T-helper 17 cell (primary cell): ENCODE results near the gene STARD8. TPM values are rescaled to one million over a fixed set of nuclear protein-coding genes. Genes with fewer than 3 reads are reported as not detected.
"Not testable (repeated sequence)": the region's sequence is repeated elsewhere in the genome, so short reads cannot be mapped to it uniquely, and the experiment has no call there.

Source experiments
- ATAC-seq: fragments of 150-1000 bp; cut with Tn5 transposase; 2 replicates; pipeline ENCODE4 v1.10.0; 2021; ENCODE audit warnings: mild to moderate bottlenecking, moderate library complexity
- DNase-seq, 3 donors: peaks; one replicate each; pipeline versions ENCODE4 v3.0.0 to v3.0.0-alpha.2; 2020 to 2021
- H3K9me3 ChIP-seq: one replicate; pipeline ENCODE4 v1.7.0; 2013; ENCODE audit warnings: low read length, mild to moderate bottlenecking; ENCODE audit not compliant: control insufficient read depth, poor library complexity, severe bottlenecking
- H3K27ac Mint-ChIP-seq: one replicate; pipeline ENCODE4 v1.8.0; 2022; ENCODE audit warnings: mild to moderate bottlenecking, moderate library complexity, mixed read lengths
- H3K27me3 Mint-ChIP-seq: one replicate; pipeline ENCODE4 v1.8.0; 2022; ENCODE audit warnings: mixed read lengths
- H3K36me3 Mint-ChIP-seq: one replicate; pipeline ENCODE4 v1.8.0; 2022; ENCODE audit warnings: low read depth, mixed read lengths
- H3K4me1 Mint-ChIP-seq: one replicate; pipeline ENCODE4 v1.8.0; 2022; ENCODE audit warnings: mild to moderate bottlenecking, mixed read lengths
- H3K4me3 Mint-ChIP-seq: one replicate; pipeline ENCODE4 v1.8.0; 2022; ENCODE audit warnings: mild to moderate bottlenecking, moderate library complexity, mixed read lengths
- total RNA-seq, 4 donors: library from RNA in 2 of 4; stranded (reverse) in 2 of 4; gene quantifications; one replicate each; pipeline ENCODE4 v1.2.3 and lab custom pipeline; 2022 to 2026

STARD8 gene, protein sequence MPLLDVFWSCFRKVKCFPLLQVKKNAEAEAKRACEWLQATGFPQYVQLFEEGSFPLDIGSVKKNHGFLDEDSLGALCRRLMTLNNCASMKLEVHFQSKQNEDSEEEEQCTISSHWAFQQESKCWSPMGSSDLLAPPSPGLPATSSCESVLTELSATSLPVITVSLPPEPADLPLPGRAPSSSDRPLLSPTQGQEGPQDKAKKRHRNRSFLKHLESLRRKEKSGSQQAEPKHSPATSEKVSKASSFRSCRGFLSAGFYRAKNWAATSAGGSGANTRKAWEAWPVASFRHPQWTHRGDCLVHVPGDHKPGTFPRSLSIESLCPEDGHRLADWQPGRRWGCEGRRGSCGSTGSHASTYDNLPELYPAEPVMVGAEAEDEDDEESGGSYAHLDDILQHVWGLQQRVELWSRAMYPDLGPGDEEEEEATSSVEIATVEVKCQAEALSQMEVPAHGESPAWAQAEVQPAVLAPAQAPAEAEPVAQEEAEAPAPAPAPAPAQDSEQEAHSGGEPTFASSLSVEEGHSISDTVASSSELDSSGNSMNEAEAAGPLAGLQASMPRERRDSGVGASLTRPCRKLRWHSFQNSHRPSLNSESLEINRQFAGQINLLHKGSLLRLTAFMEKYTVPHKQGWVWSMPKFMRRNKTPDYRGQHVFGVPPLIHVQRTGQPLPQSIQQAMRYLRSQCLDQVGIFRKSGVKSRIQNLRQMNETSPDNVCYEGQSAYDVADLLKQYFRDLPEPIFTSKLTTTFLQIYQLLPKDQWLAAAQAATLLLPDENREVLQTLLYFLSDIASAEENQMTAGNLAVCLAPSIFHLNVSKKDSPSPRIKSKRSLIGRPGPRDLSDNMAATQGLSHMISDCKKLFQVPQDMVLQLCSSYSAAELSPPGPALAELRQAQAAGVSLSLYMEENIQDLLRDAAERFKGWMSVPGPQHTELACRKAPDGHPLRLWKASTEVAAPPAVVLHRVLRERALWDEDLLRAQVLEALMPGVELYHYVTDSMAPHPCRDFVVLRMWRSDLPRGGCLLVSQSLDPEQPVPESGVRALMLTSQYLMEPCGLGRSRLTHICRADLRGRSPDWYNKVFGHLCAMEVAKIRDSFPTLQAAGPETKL
- 1 to 10 TPM in 1 of 2 donors, under 1 TPM in 1; 0.94 to 3.3 TPM for total RNA-seq
- total RNA-seq (lab: John Stamatoyannopoulos, UW) = 0.23 to 1.1 reads per million in 2 donors

DNA sequence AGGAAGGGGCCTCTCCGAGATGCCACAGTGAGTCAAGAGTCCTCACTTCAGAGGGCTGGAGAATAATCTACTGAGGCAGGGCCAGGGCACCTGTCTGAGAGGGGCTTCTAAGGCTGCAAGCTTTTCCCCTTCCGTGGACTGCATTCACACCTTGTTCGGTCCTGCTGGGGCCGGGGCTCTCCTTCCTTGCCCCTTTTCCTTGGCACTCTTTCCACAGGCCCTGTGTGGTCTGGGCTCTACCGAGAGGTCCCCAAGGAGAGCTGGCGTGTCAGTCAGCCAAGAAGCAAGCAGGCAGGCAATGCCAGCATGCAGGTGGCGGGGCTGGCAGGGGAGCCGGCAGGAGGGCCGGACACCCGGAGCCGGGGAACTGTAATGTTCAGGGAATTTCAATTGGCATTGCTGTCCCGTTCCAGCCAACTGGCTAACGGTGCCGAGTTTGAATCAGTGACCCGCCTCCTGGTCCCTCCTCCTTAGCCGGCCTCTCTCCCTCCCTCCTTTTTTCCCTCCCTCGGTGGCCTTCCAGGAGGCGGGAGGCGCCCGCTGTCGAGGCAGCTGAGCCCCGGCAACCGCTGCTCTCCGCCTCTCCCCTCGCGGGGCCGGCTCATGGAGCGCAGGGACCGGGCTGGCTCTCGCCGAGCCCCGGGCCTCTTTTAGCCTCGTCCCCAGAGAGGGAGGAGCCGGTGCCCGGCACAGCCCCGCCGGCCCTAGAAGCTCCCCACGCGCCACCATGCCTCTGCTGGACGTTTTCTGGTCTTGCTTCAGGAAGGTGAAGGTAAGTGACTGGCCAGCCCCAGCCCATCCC, at the start of gene STARD8:
Gene STARD8, plus strand, starts transcription at position 511 of the 802 bp plus-strand sequence. Its CDS starts 217 bp downstream, at position 728.
- no peaks in the 10 kb centered on the region for H3K4me1 Mint-ChIP-seq
- H3K27me3 Mint-ChIP-seq = peaks cover 11% of the 10 kb centered on the region
- no peak within 1 kb of the TSS for H3K27ac Mint-ChIP-seq
- ATAC-seq (no peak), DNase-seq (no peak)
- peaks cover 2% of the 10 kb centered on the region for H3K36me3 Mint-ChIP-seq
- H3K4me3 Mint-ChIP-seq = no peak within 1 kb of the TSS
- no peaks in the 10 kb centered on the region for H3K9me3 ChIP-seq

DNA sequence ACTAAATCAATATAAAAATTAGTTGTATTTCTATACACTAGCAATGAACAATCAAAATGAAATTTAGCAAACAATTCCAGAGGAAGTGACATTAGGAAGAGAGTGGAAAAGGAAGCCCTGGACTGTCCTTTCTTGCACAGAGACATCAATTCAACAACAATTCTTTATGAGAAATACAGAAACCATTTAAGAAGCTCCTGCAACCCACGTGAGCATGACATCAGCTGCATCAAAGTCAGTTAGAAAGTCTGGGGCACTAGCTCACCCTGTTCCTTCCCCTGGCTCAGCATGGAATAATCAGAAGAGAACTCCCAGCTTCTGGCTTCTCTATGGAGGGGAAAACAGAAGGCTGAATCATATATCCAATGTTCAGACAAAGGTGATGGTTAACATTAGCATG, 48.6 kb upstream of the STARD8 start:
- no peak for DNase-seq
- H3K9me3 ChIP-seq = no peaks in the 10 kb centered on the region
- no peaks in the 10 kb centered on the region for H3K4me1 Mint-ChIP-seq
- H3K36me3 Mint-ChIP-seq = peaks cover 2% of the 10 kb centered on the region
- no peak overlapping the region for H3K27ac Mint-ChIP-seq
- ATAC-seq = no peak
- no peaks in the 10 kb centered on the region for H3K27me3 Mint-ChIP-seq
- no peak overlapping the region for H3K4me3 Mint-ChIP-seq

DNA sequence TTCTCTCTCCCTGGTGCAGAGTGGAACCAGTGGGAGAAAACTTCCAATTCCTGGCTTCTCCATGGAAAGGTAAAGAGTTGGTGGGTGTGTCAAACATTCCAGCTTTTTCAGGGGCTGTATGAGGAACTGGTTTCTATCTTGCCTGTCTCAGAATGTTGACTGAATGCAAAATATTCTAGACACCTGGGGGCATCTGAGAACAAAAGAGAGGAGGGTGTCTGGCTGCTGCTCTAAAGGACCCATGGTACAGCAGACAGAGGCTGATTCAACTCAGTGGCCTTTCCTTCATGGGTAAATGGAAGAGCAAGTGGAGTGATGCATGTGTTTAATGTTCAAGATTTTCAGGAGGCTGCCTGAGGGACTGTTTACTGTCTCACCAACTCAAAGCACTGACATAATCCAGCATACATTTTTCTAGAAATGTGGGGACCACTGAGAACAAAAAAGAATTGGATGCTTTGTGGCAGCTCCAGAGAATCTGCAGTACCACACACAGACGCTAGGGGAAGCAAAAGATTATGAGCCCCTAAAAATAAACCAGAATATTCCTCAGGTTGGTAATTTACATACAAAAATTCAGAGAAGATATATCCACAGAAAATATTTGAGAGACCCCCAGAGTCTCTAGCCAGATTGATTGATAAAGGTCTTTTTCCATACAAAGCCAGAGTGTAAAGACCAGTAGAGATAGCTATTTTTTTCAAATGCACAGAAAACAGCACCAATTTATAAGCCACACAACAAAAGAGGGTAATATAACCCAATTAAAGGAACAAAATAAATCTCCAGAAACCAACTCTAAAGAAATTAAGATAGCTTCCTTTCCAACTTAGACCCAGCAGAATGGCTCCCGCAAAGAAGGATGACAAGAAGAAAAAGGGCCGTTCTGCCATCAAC, 48.0 kb upstream of the STARD8 start:
- Mint-ChIP-seq H3K27ac (no peak overlapping the region), H3K4me3 (no peak overlapping the region), H3K27me3 (no peaks in the 10 kb centered on the region), H3K4me1 (no peaks in the 10 kb centered on the region), H3K36me3 (peaks cover 2% of the 10 kb centered on the region)
- ATAC-seq (no peak), DNase-seq (no peak)
- H3K9me3 ChIP-seq = no peaks in the 10 kb centered on the region

DNA sequence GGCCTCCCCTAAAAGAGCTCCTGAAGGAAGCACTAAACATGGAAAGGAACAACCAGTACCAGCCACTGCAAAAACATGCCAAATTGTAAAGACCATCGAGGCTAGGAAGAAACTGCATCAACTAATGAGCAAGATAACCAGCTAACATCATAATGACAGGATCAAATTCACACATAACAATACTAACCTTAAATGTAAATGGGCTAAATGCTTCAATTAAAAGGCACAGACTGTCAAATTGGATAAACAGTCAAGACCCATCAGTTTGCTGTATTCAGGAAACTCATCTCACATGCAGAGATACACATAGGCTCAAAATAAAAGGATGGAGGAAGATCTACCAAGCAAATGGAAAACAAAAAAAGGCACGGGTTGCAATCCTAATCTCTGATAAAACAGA, 43.2 kb upstream of the STARD8 start:
- H3K4me3 Mint-ChIP-seq, H3K27me3 Mint-ChIP-seq, H3K9me3 ChIP-seq, H3K27ac Mint-ChIP-seq, DNase-seq, H3K4me1 Mint-ChIP-seq, H3K36me3 Mint-ChIP-seq, ATAC-seq: not testable (repeated sequence)

DNA sequence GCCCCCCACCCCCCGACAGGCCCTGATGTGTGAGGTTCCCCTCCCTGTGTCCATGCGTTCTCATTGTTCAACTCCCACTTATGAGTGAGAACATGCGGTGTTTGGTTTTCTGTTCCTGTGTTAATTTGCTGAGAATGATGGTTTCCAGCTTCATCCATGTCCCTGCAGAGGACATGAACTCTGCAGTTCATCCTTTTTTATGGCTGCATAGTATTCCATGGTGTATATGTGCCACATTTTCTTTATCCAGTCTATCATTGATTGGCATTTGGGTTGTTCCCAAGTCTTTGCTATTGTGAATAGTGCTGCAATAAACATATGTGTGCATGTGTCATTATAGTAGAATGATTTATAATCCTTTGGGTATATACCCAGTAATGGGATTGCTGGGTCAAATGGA, 32.7 kb upstream of the STARD8 start:
- H3K9me3 ChIP-seq, H3K4me3 Mint-ChIP-seq, H3K36me3 Mint-ChIP-seq, H3K4me1 Mint-ChIP-seq, H3K27me3 Mint-ChIP-seq, DNase-seq, ATAC-seq, H3K27ac Mint-ChIP-seq: not testable (repeated sequence)

DNA sequence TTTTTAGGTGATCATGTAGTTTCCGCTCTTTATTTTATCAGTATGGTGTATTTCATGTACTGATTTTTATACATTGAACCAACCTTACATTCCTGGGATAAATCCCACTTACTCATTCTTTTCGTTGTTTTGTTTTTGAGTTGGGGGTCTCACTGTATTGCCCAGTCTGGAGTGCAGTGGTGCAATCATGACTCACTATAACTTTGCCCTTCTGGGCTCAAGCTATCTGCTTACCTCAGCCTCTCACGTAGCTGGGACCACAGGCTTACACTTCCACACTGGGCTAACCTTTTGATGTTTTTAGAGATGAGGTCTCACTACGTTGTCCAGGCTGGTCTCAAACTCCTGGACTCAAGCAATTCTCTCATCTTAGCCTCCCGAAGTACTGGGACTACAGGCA, 19.5 kb upstream of the STARD8 start:
- H3K4me3 Mint-ChIP-seq = no peak overlapping the region
- H3K36me3 Mint-ChIP-seq = no peaks in the 10 kb centered on the region
- no peaks in the 10 kb centered on the region for H3K27me3 Mint-ChIP-seq
- no peak overlapping the region for H3K27ac Mint-ChIP-seq
- no peaks in the 10 kb centered on the region for H3K9me3 ChIP-seq
- no peak for ATAC-seq
- no peak for DNase-seq
- no peaks in the 10 kb centered on the region for H3K4me1 Mint-ChIP-seq

DNA sequence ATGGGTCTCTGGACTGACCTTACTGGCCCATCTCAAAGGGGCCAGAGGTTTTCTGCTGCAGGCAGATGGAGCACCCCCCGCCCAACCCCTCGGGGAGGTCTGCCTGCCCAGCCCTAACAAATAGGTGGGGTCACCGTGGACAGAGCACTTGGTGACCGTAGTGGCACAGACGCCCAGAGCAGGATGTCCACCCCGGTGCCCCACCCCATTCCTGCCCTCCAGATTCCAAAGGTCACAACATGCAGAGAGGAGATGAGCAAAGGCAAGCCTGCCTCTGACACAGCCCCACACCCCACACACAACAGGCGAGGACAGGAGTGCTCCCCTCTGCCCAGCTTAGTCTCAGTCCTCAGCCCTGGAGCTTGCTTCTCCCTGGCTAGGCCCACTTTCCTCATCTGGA, 17.5 kb upstream of the STARD8 start:
- not testable (repeated sequence) for DNase-seq, H3K27ac Mint-ChIP-seq, H3K4me1 Mint-ChIP-seq, H3K36me3 Mint-ChIP-seq, H3K9me3 ChIP-seq, ATAC-seq, H3K4me3 Mint-ChIP-seq, H3K27me3 Mint-ChIP-seq

DNA sequence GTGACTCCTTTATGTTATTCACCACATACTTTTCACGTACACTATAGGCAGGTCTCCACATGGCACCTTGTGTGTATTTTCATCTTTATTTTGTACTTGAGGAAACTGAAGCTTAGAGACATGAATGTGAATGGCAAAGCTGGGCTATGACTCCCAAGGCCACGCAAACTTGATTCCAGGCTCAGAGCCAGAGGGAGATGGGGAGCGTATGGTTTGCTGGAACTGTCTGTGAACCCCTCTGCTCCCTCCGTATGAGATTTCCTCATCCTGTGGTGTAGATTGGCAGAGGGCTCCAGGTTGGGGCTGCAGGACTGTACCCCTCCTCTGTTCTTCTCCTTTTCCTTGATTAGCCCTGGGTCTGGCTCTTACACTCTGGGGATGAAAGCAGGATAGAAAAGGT, 16.1 kb upstream of the STARD8 start:
- Mint-ChIP-seq H3K27me3 (no peaks in the 10 kb centered on the region), H3K4me3 (no peak overlapping the region), H3K4me1 (no peaks in the 10 kb centered on the region), H3K27ac (no peak overlapping the region), H3K36me3 (no peaks in the 10 kb centered on the region)
- no peak for ATAC-seq
- H3K9me3 ChIP-seq = no peaks in the 10 kb centered on the region
- no peak for DNase-seq

DNA sequence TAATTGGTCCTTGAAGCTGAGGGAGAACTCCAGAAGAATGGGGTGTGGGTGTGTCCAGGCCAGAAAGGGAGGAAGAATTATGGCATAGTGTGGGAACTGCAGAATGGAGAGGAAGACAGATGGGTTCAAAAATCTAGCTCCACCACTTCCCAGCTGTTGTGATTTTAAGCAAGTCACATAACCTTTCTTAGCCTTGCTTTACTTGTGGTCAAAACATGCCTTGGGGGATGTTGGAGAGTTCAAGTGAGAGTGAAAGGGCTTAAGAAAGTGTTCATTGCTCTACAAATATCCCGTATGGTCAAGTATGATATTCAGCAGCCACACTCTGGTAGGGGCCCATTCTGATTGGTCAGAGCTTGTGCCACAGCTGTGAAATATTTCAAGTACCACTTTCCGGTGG, 15.0 kb upstream of the STARD8 start:
- Mint-ChIP-seq H3K4me3 (no peak overlapping the region), H3K27me3 (no peaks in the 10 kb centered on the region), H3K27ac (no peak overlapping the region), H3K36me3 (no peaks in the 10 kb centered on the region), H3K4me1 (no peaks in the 10 kb centered on the region)
- DNase-seq = no peak
- no peaks in the 10 kb centered on the region for H3K9me3 ChIP-seq
- no peak for ATAC-seq

DNA sequence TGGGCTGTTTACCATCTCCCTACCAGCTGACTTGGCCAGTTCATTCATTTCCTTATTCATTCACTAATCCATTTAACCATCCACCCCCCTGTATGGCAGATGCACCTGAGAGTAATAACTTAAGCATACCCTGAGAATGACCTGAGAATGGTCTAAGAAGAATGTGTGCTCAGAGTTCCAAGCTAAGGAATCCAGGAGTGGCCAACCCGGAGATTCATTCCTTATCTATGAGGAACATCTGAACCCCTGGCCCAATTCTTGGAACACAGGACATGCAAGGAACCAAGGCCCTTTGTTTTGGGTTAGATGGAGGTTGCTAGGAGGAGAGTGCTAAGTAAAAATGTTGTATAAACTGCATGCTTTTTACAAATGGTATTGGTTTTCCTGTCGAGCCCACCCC, 13.5 kb upstream of the STARD8 start:
- DNase-seq (no peak), ATAC-seq (no peak)
- Mint-ChIP-seq H3K36me3 (no peaks in the 10 kb centered on the region), H3K27me3 (no peaks in the 10 kb centered on the region), H3K27ac (no peak overlapping the region), H3K4me1 (no peaks in the 10 kb centered on the region), H3K4me3 (no peak overlapping the region)
- no peaks in the 10 kb centered on the region for H3K9me3 ChIP-seq

DNA sequence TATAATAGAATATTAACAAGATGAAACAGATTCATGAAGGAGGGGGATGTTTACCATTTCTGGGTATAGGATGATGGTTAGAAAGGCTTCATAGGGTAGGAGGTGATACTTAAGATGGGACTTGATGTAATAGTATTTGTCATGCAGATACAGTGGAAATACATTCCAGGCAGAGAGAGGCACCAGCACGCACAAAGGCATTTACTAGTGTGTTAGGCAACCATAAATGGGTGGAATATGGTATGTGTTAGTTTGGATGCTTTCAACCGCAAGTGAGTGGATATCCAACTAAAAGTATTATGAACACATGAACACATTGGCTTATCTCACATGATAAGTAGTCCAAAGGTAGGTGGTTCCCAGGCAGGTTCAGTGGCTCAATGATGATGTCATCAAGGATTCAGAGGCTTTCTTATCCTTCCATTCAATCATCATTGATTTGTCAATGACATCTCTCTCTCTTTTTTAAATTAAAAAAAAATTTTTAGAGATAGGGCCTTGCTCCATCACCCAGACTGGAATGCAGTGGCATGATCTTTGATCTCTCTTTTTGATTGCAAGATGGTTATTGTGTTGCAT, 12.7 kb upstream of the STARD8 start:
- H3K36me3 Mint-ChIP-seq = no peaks in the 10 kb centered on the region
- H3K4me1 Mint-ChIP-seq = no peaks in the 10 kb centered on the region
- H3K9me3 ChIP-seq = no peaks in the 10 kb centered on the region
- ATAC-seq (no peak), DNase-seq (no peak)
- H3K4me3 Mint-ChIP-seq = no peak overlapping the region
- H3K27ac Mint-ChIP-seq = no peak overlapping the region
- no peaks in the 10 kb centered on the region for H3K27me3 Mint-ChIP-seq

DNA sequence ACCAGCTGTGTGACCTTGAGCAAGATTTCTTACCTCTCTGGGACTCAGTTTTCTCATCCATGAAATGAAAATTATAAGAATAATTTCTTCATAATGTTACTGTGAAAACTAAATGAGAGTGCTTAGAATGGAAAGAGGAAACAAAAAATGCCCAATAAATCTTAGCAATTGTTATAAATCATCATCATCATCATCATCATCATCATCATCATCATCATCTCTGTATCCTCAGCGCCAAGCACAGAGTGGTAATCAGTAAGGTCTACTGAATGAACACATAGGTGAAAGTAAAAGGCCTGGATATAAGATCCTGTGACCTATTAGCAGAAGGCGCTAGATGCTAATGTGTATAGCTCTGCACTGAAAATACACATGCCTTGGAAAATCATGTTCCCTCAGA, 6.8 kb upstream of the STARD8 start:
- no peaks in the 10 kb centered on the region for H3K27me3 Mint-ChIP-seq
- no peak overlapping the region for H3K4me3 Mint-ChIP-seq
- no peak overlapping the region for H3K27ac Mint-ChIP-seq
- no peak for ATAC-seq
- DNase-seq = no peak
- no peaks in the 10 kb centered on the region for H3K36me3 Mint-ChIP-seq
- H3K4me1 Mint-ChIP-seq = no peaks in the 10 kb centered on the region
- no peaks in the 10 kb centered on the region for H3K9me3 ChIP-seq
